KG1 (cell line): ENCODE data around the gene WIZ.
A peak's percentile ranks its signal among the peaks of the same experiment; 100 is the strongest.

Source experiments
- DNase-seq: peaks from one replicate; lab custom pipeline; 2025; lab: John Stamatoyannopoulos, UW

WIZ gene

GRCh38 chr19:15464394-15465385 lies 14.9 kb upstream of the WIZ start, which contains the start of gene RASAL3:
TSS of gene RASAL3 (minus strand) at chr19:15464544. CDS start at chr19:15464358, 186 bp downstream.
- peak; percentile 82 for DNase-seq

GRCh38 chr19:15463861-15464371 lies 14.2 kb upstream of the WIZ start:
- DNase-seq: peak; percentile 90

GRCh38 chr19:15461694-15462093 lies 11.9 kb upstream of the WIZ start:
- no peak for DNase-seq

GRCh38 chr19:15457701-15458484 lies 8.1 kb upstream of the WIZ start:
- no peak for DNase-seq

GRCh38 chr19:15456871-15457700 lies 7.3 kb upstream of the WIZ start:
- no peak for DNase-seq

GRCh38 chr19:15456441-15456840 lies 6.7 kb upstream of the WIZ start:
- DNase-seq: no peak

GRCh38 chr19:15455996-15456395 lies 6.2 kb upstream of the WIZ start:
- DNase-seq: no peak

GRCh38 chr19:15453906-15454860 lies 4.4 kb upstream of the WIZ start:
- DNase-seq: no peak

- no peak for DNase-seq
Measured at GRCh38 chr19:15453091-15453578, 3.4 kb upstream of the WIZ start.

- no peak for DNase-seq
Measured at GRCh38 chr19:15452111-15453047, 2.6 kb upstream of the WIZ start.

- no peak for DNase-seq
Measured at GRCh38 chr19:15450528-15450890, 753 bp upstream of the WIZ start.

GRCh38 chr19:15448778-15449619 lies 757 bp downstream of the WIZ start:
- DNase-seq: no peak

- no peak for DNase-seq
Measured at GRCh38 chr19:15448044-15448777, 1.5 kb downstream of the WIZ start.

GRCh38 chr19:15447057-15447456 lies 2.7 kb downstream of the WIZ start:
- no peak for DNase-seq

- DNase-seq: no peak
Measured at GRCh38 chr19:15445807-15446376, 3.9 kb downstream of the WIZ start.

GRCh38 chr19:15445227-15445605 lies 4.5 kb downstream of the WIZ start:
- no peak for DNase-seq

GRCh38 chr19:15444505-15445226 lies 5.1 kb downstream of the WIZ start:
- no peak for DNase-seq
